ENCODE data around the gene CSNK2A3.

Gene CSNK2A3

DNA sequence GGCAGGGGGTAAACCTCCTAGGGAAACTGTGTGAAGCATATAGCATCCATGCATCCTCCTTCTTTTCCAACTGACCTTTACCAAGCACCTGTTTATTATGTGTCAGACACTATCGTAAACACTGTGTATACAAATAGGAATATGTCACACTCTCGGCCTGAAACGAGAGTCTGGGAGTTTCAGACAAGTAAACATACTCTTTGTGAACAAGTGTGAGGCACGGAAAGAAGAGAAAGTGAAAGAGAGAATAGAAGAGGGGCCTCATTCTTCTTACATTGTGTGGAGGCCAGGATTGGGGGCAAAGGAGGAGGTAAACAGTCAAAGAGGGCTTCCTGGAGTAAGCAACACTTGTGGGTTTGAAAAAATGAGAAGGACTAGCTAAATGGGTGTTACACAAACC, 16.4 kb downstream of the CSNK2A3 start:
- DNase-seq (ENCODE audit: low spot score): no peak

DNA sequence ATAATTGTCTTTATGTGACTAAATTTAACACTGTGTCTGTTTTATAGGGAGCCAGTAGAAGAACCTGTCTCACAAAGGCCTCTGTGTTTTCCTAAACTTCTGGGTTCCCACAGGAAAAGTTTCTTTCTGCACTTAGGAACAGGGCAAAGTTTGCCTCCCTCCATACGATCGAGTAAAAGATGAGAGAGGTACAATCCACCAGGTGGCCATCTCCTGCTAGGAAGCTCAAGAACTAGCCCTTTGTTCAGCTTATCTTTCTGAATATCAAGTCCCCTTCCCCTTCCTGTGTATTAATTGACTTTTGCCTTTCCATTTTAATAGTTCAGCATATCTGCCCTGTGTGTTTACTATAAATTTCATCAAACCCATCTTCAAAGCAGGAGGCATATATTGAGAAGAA, 18.0 kb downstream of the CSNK2A3 start:
- no peak for DNase-seq (ENCODE audit: low spot score)

DNA sequence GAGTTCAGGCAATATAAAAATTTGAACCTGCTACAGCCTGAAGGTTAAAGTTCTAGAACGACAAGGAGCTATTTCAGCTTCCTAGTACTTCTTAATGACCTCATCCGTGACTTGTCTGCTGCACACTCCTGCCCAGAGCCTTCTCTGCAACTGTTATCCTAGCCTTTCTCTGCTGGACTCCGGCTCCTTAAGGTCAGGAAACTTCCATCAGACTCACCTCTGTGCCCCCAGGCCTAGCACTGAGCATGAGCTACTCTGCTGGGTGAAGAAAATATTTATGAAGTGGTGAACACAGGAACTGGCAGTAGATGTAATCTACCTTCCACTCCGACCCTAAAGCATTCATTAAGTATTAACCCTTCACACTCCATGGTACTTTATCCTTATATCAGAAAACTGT, 18.4 kb downstream of the CSNK2A3 start:
- no peak for DNase-seq (ENCODE audit: low spot score)

DNA sequence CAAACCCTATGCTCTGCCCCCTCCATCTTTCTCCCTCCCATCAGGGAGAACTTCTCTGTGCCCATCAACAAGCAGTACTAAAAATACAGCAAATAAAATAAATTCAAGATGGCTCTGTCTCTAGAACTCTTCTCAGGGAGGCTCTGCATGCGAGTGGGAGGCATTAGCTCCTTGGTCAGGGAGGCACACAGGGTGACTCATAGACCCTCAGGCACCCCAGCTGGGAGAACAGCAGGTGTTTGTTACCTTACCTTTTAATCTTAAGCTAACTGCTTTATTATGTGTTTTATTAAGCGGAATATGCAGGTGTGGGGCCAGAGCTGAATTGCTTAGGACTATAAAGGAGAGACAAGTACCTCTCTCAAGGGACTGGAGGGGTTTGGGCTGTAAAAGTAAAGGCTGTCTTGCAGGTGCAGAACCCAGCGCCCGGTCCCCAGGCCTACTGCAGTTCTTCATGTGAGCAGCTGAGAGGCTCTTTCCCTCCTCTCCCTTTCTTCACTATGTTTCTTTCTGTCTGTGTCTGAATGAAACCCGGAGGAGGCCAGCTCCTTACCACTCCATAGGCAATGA, 20.8 kb downstream of the CSNK2A3 start:
- no peak for DNase-seq (ENCODE audit: low spot score)

DNA sequence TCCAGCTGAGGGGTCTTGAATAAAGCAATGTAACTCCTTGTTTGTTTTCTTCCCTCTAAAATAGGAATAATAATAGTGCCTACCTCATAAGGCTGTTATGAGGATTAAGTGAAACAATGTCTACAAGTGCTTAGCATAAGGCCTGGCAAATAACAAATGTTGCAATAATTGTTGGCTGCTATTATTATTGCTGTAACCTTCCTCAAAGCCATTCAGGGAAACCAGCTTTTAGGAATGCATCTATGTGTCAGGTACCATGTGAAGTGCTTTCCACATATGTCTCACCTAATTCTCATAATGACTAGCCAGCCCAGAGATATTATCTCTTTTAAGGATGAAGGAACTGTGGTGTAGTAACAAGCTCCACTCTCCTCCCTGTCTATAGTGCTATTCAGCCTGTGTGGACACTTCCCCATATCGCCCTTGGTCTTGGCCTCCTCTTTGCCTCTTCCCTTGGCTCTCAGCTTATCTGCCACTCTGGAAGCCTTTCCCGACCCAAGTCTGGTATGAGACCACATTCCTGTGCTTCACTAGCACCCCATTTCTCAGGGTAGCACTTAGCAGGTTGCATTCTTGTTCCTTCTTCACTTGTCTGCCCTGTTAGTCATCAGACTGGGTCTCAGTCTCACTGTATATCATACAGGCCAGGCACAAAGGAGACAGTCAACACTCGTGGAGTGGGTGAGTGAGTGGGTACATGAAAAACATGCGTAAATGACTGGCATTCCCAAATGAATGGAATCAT, 23.8 kb downstream of the CSNK2A3 start:
- DNase-seq (ENCODE audit: low spot score): no peak

DNA sequence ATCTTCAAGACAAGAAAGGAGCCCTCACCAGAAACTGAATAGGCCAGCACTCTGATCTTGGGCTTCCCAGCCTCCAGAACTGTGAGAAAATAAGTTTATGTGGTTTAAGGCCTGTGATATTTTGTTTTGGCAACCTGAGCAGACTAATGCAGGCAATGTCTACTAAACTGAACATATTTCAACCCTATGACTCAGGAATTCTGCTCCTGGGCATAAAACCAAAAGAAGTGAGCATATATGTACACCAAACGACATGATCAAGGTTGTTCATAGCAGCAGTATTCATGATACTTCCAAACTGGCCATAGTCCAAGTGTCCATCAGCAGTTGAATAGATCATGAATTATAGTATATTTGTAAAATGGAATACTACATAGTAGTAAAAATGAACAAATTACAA, 29.0 kb downstream of the CSNK2A3 start:
- no peak for DNase-seq (ENCODE audit: low spot score)

DNA sequence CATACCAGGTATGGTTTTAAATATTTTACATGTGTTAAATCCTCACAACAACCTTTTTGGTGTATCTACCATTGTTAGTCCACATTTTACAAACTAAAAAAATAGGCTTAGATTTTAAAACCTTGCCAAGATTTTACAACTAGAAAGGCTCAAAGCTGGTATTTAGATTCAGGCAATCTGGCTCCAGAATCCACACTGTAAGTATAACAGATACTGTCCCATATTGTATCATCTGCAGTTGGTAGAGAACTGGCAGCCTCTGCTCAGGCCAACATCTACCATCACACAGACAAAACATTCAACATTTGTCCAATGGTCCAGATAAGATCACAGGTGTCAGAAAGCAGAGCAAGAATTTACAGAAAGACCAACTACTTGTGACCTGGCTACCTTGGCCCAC, 30.9 kb downstream of the CSNK2A3 start:
- no peak for DNase-seq (ENCODE audit: low spot score)

DNA sequence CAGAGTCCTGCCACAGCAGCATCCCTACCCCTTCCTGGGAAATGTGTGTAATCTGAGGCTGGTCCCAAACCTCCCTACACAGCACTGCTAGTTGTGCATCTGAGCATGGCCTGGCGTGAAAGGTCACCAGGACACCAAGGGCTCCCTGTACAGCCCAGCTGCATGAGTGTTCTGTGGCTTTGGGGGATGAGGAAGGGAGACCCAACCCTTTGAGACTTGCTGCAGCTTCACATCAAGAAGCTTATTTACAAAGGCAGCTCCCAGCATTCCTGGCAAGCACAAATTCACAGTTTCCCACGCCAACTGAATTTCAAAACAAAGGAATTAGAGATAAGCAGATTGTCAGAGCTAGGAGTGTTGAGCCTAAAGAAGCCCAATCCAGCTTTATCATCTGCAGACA, 32.2 kb downstream of the CSNK2A3 start:
- no peak for DNase-seq (ENCODE audit: low spot score)

DNA sequence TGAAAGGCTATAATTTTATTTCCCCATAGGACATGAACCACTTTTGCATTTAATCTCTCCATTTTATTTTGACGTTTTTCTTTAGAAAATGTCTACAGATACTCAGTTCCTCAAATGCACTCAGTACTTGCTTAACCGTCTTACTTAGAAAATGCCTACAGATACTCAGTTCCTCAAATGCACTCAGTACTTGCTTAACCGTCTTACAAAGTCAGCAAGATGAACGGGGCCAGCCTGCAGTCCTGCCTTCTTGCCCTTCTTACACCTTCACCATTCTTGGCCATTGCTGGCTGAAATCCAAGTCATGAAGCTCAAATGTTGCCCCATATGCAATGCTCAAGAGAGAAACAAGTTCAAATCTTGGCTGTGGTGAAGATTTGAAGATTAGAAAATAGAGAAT, 34.1 kb downstream of the CSNK2A3 start:
- DNase-seq (ENCODE audit: low spot score): no peak

DNA sequence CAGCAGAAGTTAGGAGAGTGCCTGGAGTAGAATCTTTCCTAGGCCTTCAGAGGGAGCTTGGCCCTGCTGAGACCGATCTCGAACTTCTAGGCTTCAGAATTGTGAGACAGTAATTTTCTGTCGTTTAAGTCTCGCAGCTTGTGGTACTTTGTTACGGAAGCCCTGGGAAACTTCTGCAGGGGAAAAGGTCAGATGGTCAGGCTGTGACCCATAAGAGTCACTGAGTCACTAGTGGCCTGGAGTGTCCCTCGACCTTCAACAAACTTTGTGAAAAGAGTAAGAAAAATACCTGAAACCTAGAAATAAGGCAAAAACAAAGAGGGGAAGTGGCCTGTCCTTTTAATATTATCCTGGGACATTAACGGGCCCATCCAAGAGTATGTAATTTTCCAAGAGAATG, 34.6 kb downstream of the CSNK2A3 start:
- no peak for DNase-seq (ENCODE audit: low spot score)

DNA sequence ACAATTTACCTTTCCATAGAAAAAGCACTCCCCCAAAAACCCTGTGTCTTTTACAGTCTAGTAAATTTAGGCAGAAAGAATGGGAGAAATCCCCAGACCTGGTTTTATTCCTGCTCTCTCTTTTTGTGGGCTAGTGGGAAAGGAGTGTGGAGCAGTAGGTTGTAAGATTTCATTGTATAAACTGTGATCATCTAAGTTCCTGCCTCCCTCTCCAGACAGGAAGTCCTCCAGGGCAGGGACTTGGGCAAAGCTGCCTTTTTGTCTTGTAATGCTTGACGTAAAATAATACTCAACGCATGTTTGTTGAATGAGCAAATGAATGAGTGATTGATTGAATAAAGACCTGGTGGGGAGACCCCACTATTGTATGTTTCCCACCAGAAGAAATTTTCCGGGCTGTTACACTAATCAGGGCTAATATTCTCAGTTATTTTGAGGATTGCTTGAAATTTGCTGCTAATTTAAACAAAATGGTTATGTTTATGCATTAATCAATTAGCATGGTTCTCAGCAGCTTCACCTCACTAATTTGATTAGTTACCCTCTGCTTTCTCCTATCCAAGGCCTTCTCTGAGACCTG, 36.3 kb downstream of the CSNK2A3 start:
- DNase-seq (ENCODE audit: low spot score): no peak

DNA sequence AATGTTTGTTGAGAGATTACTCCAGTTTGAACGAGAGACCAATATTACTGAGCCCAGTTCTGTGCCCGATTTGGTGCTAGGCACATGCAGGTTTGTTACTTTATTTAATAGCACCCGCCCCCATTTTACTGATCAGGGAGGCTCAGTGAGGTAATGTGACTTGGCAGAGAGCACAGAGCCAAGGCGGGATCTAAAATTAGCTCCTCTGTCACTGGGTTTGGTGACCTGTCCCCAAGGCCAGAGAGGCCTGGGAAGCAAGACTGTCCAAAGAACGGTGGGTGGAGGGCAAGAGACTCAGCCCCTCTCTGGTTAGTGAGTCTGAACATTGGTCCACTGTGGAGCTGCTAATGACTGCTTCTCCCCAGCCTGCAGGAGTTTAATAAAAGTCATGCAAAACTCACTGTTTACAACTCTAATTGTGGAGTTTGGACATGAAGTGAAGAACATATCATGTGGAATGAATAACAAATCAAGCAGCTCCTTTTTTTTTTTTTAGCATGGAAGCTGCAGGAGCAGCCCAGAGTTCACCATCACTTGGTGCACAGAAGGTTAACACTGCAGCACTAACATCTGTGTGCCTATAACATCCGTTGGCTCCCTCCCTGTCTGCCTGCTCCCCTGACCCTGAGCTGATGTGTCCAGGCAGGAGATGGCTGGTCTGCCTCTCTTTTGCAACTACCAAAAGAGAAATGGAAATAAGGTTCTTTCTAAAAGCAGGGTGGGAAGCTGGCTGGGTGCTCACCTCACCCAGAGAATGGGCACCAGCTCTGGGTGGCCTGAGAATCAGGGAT, 39.0 kb downstream of the CSNK2A3 start:
- no peak for DNase-seq (ENCODE audit: low spot score)

DNA sequence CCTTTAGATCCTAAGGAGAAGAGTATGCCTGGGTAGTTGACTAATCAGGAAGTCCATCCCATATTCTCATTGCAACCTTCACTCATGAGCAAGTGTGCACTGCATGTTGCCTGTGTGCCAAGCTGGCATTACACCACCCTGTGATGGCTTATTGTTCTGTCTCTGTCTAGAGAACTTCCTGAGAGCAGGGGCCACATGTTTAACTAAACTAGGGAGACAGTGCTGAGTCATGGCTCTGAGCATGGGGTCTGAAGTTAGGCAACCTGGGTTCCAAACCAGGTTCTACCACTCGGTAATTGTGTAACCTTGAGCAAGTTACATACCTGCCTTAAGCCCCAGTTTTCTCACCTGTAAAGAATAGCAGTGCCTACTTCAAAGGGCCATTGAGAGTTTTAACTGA, 39.6 kb downstream of the CSNK2A3 start:
- DNase-seq (ENCODE audit: low spot score): no peak

DNA sequence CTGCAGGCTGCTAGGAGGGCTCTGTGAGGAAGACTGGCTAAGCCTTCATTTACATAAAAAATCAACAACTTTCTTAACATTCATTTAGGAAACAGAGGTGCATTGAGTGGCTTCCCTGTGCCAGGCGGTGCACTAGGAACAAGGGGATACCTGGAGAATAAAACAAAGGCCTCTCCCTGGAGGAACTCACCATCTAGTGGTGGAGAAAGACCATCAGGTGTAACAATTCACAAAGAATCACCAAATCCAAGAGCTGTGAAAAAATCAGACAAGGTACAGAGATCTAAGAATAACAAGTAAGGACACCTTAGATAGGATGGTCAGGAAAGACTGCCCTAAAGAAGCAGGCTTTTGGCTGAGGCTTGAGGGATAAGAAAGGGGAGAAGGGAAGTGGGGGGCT, 40.3 kb downstream of the CSNK2A3 start:
- DNase-seq (ENCODE audit: low spot score): no peak

DNA sequence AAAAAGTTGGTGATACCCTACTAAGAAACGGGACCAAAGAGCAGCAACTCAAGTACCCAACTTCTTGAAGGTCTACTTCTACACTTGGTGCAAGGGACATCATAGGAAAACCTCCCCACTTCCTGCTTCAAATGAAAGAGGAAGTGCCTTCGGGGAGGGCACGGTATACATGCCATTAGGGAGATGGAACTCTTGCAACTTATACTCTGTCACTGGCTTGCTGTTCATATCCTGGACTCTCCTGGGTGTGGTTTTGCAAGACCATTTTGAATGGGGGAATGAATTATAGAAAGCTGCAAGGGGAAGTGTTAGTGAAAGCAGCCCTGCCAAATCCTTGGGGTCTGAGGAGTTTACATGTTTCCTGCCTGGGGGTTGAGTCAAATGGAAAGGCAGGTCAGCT, 41.9 kb downstream of the CSNK2A3 start:
- DNase-seq (ENCODE audit: low spot score): no peak

DNA sequence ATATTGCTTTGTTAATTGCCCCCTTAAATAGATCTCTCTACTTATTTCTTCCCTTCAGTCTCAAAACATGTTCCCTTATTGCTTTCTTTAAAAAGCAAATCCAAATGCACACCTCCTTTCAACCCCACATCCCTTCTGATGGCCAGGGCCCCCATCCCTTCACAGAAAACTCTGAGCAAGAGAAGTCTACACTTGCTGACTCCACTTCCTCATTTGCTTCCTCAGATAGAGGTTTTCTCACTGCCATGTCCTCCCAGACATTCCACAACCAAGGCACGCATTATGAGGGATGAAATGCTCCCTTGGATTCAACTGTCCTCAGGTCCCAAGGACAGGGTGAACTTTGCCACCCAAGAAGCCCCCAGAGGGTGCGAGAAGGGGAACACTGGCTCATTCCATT, 43.1 kb downstream of the CSNK2A3 start:
- DNase-seq (ENCODE audit: low spot score): no peak

DNA sequence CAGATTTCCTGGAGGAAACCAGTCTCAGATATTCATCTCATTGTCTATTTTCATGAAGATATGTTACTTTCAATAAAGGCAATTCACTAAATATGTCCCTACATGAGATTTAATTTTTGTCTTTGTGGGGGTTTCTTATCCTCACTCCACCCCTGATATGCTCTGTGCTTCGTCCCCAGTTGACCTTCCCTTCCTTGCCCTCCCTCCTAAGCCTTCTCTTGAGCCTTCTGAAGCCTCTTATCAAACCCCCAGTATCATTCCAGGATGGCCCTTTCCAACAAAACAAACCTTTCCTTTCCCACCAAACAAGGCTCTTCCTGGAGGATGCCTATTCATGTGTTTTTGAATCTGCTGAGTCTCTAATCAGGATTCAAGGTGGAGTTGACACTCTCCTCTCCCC, 44.8 kb downstream of the CSNK2A3 start:
- DNase-seq (ENCODE audit: low spot score): no peak

DNA sequence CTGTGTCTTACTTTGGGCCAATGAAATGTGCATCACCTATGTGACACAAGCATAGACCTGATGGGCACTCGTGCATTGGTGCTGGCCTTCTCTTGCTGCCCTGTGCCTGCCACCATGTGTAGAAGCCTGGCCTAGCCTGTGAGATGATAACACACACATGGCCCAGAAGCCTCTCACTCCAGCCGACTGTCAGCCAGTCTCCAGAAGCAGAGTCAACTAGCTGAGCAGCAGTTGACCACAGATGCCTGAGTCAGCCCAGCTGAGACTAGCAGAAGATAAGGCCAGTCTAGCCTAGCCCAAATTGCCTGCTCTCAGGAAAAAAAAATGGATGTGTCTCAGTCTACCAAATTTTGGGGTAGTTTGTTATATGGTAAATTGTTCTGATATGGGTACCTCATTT, 46.2 kb downstream of the CSNK2A3 start:
- no peak for DNase-seq (ENCODE audit: low spot score)

DNA sequence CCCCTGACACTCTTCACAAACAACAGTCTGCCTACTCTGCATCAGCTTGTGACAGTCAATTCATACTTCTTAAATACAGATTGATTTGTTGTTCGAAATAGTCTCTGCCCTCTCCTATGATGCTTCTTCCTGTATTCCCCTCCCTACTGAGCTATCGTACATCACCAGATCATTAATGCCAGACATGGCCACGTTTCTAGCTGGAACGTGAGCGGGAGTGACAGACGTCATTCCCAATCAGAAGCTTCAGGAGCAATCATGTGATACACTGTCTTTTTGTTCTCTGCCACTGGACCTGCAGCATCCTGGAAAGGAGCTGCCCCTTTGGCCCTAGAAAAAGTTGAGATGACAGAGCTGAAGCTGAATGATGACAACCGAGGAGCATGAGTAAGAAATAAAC, 48.5 kb downstream of the CSNK2A3 start:
- no peak for DNase-seq (ENCODE audit: low spot score)

DNA sequence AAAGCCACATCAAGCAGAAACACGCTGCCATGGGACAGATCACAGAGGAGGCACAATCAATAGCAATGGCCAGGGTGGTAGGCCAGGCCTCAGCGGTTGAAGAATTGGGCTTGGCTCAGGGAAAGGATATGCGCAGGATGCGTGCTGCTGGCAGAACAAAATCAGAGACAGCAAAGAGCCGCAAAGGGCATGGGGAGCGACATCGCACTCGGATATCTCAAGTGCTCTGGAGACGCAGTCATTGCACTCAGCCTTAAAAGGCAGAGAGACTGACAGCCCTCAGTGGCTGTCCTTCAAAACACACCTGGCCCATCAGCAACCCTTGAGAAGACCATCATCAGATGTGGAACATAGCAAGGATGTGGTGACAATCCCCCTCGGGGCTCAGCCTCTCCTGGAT, 50.5 kb downstream of the CSNK2A3 start:
- no peak for DNase-seq (ENCODE audit: low spot score)

Data from left forelimb (tissue), 1 donor.